Right lobe of liver (tissue), 6 donors: ENCODE measurements around the gene AGK. TPM values are rescaled to one million over a fixed set of nuclear protein-coding genes. Genes with fewer than 3 reads are reported as not detected.

Source experiments
- ATAC-seq, 4 donors: fragments of 200-7000 bp; cut with Tn5 transposase; one replicate each; pipeline ENCODE4 v1.9.1; 2020; ENCODE audit warnings: mild to moderate bottlenecking in 4 of 4, moderate library complexity in 4 of 4
- DNase-seq, 3 donors: peaks; one replicate each; pipeline ENCODE4 v3.0.0-alpha.2; 2020
- H3K27ac ChIP-seq, 3 donors: fragments of 200-600 bp; one replicate each; pipeline ENCODE4 v1.8.0; 2022
- H3K27me3 ChIP-seq, 2 donors: fragments of 200-600 bp; one replicate each; pipeline ENCODE4 v1.8.0; 2022
- H3K36me3 ChIP-seq, 4 donors: fragments of 200-600 bp; sonication (generic) in 1 of 4; one replicate each; pipeline versions ENCODE4 v1.5.1 to v1.8.0; 2017 to 2022; ENCODE audit warnings: control low read depth in 1 of 4
- H3K4me1 ChIP-seq, 4 donors: fragments of 200-600 bp; sonication (generic) in 1 of 4; one replicate each; pipeline versions ENCODE4 v1.5.1 to v1.8.0; 2017 to 2022; ENCODE audit warnings: control low read depth in 1 of 4
- H3K4me3 ChIP-seq, 3 donors: fragments of 200-600 bp; one replicate each; pipeline ENCODE4 v1.8.0; 2022
- H3K9me3 ChIP-seq, 4 donors: fragments of 200-600 bp; sonication (generic) in 1 of 4; one replicate each; pipeline versions ENCODE4 v1.5.1 to v1.8.0; 2017 to 2022; ENCODE audit warnings: control low read depth in 1 of 4
- POLR2A ChIP-seq: fragments of 450-650 bp; IDR thresholded peaks from one replicate; pipeline ENCODE4 v1.6.1; 2017; ENCODE audit warnings: antibody characterized with exemption, mild to moderate bottlenecking
- WGBS: methylation state at CpG from one replicate; pipeline ENCODE4 v1.1.6; 2018; ENCODE audit warnings: low coverage, low lambda C conversion rate; ENCODE audit not compliant: insufficient coverage; ENCODE audit errors: missing lambda C conversion rate; 5-methylcytosine and 5-hydroxymethylcytosine counted together
- intact Hi-C, 2 donors: fragments of 100-400 bp; cut with DNase I; formaldehyde crosslinking; loops; one replicate each; pipeline versions ENCODE4 v1.11.2 to v1.14.1; 2022
- total RNA-seq, 6 experiments: library from RNA; depleted of rRNA in 2 of 6; stranded (reverse); fragments of >200 nt in 2 of 6; fragmentation: NEBNext Ultra II Directional in 3 of 6; extraction: Animal tissue kit (Norgen Biotek cat#: 25700) in 3 of 6; gene quantifications; one replicate each; pipeline versions ENCODE4 v1.1.0 to v1.2.4, GENCODE V29; 2016 to 2023
- TF ChIP-seq, protein P1 (sequence below), 4 donors: fragments of 200-600 bp in 3 of 4; fragments of 450-650 bp in 1 of 4; IDR thresholded peaks; one replicate each; pipeline versions ENCODE4 v1.5.1 to v1.8.0; 2016 to 2022; ENCODE audit warnings: antibody characterized with exemption in 4 of 4, mild to moderate bottlenecking in 2 of 4
- donor health status: DM: no; HTN: yes; CAD: no.
- donor health status: DM: no; HTN: no; CAD: no.
- donor health status: DM: no; HTN: no; CAD: no.
- donor health status: DM: no; HTN: yes; CAD: no.
- donor health status: DM: no; HTN: yes; CAD: no.

The AGK gene
- total RNA-seq, 6 experiments from 2014 or later = 9.3 to 19.2 (median 12.0) TPM

DNA sequence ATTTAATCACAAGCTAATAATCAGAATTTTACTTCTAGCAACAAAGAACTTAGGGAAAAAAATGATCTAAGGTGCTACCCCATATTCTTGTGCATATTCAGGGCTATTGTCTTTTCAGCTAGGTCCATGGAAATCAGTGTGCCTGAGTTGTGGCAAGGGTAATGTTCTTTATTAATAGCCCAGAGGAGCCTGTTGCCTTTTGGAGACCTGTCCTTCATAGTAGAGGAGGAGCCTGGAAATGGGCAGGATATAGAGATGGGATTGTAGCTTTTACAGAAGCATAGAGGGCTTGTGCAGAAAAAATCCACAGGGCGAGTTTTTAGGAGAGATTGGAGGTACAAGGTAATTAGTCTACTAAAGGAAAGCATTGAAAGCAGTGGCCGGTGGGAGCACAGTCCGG is 38.9 kb downstream of the AGK start:
- ATAC-seq = no peak
- Histone ChIP-seq H3K4me3 (no peak overlapping the region), H3K4me1 (no peaks in the 10 kb centered on the region), H3K36me3 (no peaks in the 10 kb centered on the region), H3K27ac (no peak overlapping the region), H3K27me3 (no peaks in the 10 kb centered on the region), H3K9me3 (no peaks in the 10 kb centered on the region)
- WGBS = 80% methylated on average over 1 of the region's 3 CpGs
- DNase-seq = no peak
- intact Hi-C loops = no loop called here
- TF ChIP-seq, protein P1, sequence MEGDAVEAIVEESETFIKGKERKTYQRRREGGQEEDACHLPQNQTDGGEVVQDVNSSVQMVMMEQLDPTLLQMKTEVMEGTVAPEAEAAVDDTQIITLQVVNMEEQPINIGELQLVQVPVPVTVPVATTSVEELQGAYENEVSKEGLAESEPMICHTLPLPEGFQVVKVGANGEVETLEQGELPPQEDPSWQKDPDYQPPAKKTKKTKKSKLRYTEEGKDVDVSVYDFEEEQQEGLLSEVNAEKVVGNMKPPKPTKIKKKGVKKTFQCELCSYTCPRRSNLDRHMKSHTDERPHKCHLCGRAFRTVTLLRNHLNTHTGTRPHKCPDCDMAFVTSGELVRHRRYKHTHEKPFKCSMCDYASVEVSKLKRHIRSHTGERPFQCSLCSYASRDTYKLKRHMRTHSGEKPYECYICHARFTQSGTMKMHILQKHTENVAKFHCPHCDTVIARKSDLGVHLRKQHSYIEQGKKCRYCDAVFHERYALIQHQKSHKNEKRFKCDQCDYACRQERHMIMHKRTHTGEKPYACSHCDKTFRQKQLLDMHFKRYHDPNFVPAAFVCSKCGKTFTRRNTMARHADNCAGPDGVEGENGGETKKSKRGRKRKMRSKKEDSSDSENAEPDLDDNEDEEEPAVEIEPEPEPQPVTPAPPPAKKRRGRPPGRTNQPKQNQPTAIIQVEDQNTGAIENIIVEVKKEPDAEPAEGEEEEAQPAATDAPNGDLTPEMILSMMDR (IDR thresholded peaks at IDR 0.05) = no peak
- no peak for TF ChIP-seq POLR2A

DNA sequence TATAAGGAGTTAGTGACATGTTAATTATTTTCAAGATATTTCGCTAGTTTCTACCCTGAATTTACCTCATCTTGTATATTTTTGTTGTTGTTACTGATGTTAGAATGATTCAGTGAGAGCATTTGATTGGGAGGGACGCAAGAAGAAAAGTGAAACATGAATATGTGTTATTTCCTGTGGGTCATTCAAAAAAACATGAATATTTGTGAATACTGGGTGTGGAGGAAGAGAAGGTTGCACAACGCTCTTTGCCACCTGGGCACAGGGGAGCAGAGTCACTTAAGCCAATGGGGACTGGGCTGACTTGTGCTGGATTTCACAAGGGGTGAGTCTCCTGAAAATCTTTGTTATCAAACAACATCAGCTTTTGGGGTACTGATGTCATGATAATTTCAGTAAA is 39.5 kb downstream of the AGK start:
- Histone ChIP-seq H3K27ac (no peak overlapping the region), H3K4me1 (no peaks in the 10 kb centered on the region), H3K4me3 (no peak overlapping the region), H3K36me3 (no peaks in the 10 kb centered on the region), H3K27me3 (no peaks in the 10 kb centered on the region), H3K9me3 (no peaks in the 10 kb centered on the region)
- DNase-seq = no peak
- WGBS = 90% methylated on average over 3 of the region's 3 CpGs
- TF ChIP-seq POLR2A = no peak
- TF ChIP-seq, protein P1 (IDR thresholded peaks at IDR 0.05) = no peak
- ATAC-seq = no peak
- intact Hi-C loops = no loop called here

DNA sequence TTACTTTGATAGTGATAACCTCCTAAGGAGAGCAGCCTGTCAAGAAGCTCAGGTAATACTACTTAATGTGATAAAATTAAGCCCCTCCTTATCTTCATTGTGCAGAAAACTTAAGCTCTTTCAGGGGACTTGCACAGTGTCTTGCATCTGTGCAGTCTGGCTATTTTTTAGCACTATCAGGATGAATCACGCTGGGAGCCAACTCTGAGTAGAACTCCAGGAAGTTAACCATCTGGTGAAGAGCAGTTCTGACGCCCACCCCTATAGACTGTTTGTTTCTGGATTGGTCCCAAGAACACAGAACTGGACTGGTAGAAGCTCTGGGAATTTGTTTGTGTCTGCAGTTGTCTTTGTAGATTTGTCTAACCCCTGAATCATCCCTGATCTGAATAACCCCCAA is 41.9 kb downstream of the AGK start:
- WGBS = 28% methylated on average over 2 of the region's 2 CpGs
- TF ChIP-seq POLR2A = no peak
- TF ChIP-seq, protein P1 (IDR thresholded peaks at IDR 0.05) = no peak

DNA sequence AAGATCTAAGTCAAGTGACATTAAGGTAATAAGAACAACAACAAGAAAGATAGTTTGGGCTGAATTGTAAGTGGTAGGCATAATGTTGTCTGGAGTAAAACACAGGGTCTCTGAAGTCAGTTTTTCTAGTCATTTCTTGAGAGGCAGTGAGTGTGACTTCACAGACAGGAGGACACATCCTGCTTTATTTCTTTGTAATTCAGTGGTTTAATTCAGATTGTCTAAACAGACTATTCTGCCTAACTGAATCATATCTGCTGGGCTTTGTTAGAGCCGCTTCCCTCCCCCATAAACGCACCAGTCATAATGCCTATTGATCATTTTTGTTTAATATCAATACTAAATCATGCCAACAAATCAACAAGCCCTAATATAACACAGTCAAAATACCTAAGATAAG is 46.8 kb downstream of the AGK start:
- no peak overlapping the region for H3K27ac ChIP-seq
- no peak for DNase-seq
- no peak overlapping the region for H3K4me3 ChIP-seq
- H3K9me3 ChIP-seq = no peaks in the 10 kb centered on the region
- 91% methylated on average over 2 of the region's 2 CpGs for whole genome bisulfite sequencing
- intact Hi-C loops = no loop called here
- ATAC-seq = no peak
- peaks cover 0 to 14% (median 1%) of the 10 kb centered on the region in 4 donors for H3K4me1 ChIP-seq
- H3K27me3 ChIP-seq = no peaks in the 10 kb centered on the region
- H3K36me3 ChIP-seq = no peaks in the 10 kb centered on the region
- TF ChIP-seq POLR2A = no peak
- TF ChIP-seq, protein P1 (IDR thresholded peaks at IDR 0.05) = no peak

More for the DNA sequence above, 41.9 kb downstream of the AGK start:
- Histone ChIP-seq H3K4me1 (no peaks in the 10 kb centered on the region), H3K9me3 (no peaks in the 10 kb centered on the region), H3K36me3 (no peaks in the 10 kb centered on the region), H3K27me3 (no peaks in the 10 kb centered on the region), H3K4me3 (no peak overlapping the region), H3K27ac (no peak overlapping the region)
- ATAC-seq = no peak
- intact Hi-C loops = no loop called here
- no peak for DNase-seq

DNA sequence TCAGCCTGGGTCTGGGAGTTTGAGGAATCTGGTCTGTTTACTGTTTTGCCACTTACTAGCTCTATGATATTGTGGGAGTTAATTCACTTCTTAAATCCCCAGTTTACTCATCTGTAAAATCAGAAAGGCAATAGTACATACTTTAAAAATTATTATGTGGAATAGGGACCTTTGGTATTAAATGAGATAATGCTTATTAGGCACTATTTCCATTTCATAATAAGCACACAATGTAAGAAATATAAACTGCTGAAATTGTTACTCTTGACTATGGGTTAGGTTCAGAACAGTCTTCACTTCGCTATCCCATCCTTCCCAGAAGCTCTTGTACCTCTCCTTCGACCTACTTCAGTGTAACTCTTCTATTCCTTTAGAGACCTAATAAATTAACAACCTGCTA is 47.2 kb downstream of the AGK start:
- DNase-seq = no peak
- no peak overlapping the region for H3K27ac ChIP-seq
- no peak overlapping the region for H3K4me3 ChIP-seq
- intact Hi-C loops = no loop called here
- H3K36me3 ChIP-seq = no peaks in the 10 kb centered on the region
- H3K4me1 ChIP-seq = peaks cover 0 to 14% (median 1%) of the 10 kb centered on the region in 4 donors
- H3K9me3 ChIP-seq = no peaks in the 10 kb centered on the region
- no peaks in the 10 kb centered on the region for H3K27me3 ChIP-seq
- no peak for TF ChIP-seq POLR2A
- TF ChIP-seq, protein P1 (IDR thresholded peaks at IDR 0.05) = no peak
- 96% methylated on average over 2 of the region's 2 CpGs for WGBS
- ATAC-seq = no peak
